Hepatocyte (in vitro differentiated cells): ENCODE results near the gene SDSL. TPM values are rescaled to one million over a fixed set of nuclear protein-coding genes. Genes with fewer than 3 reads are reported as not detected.

Experiments
- DNase-seq: peaks from one replicate; pipeline ENCODE4 v3.0.0-alpha.2; 2016; ENCODE audit warnings: low spot score
- H2AFZ ChIP-seq: fragments of 200-600 bp; sonication (generic); 2 replicates; pipeline ENCODE4 v1.6.0; 2016; ENCODE audit warnings: antibody characterized with exemption, mild to moderate bottlenecking
- H3K27ac ChIP-seq: fragments of 200-600 bp; sonication (generic); 2 replicates; pipeline ENCODE4 v1.5.1; 2016; ENCODE audit warnings: mild to moderate bottlenecking
- H3K27me3 ChIP-seq: fragments of 200-600 bp; sonication (generic); 2 replicates; pipeline ENCODE4 v1.6.1; 2016
- H3K36me3 ChIP-seq: fragments of 200-600 bp; sonication (generic); replicated peaks from 2 replicates; pipeline ENCODE4 v1.5.1; 2016; ENCODE audit warnings: low read depth; ENCODE audit not compliant: insufficient read depth
- H3K4me1 ChIP-seq: fragments of 200-600 bp; sonication (generic); 2 replicates; pipeline ENCODE4 v1.5.1; 2016; ENCODE audit warnings: mild to moderate bottlenecking, moderate library complexity; ENCODE audit not compliant: insufficient read depth
- H3K4me2 ChIP-seq: fragments of 200-600 bp; sonication (generic); 2 replicates; pipeline ENCODE4 v1.6.0; 2016
- H3K4me3 ChIP-seq: fragments of 200-600 bp; sonication (generic); 2 replicates; pipeline ENCODE4 v1.5.1; 2016; ENCODE audit warnings: mild to moderate bottlenecking
- H3K79me2 ChIP-seq: fragments of 200-600 bp; sonication (generic); 2 replicates; pipeline ENCODE4 v1.6.0; 2017; ENCODE audit warnings: mild to moderate bottlenecking
- H3K9me2 ChIP-seq: fragments of 200-600 bp; sonication (generic); replicated peaks from 2 replicates; pipeline ENCODE4 v1.6.0; 2017; ENCODE audit warnings: mild to moderate bottlenecking; ENCODE audit not compliant: insufficient read depth
- H3K9me3 ChIP-seq: fragments of 200-600 bp; sonication (generic); 2 replicates; pipeline ENCODE4 v1.5.1; 2016; ENCODE audit warnings: low read depth, mild to moderate bottlenecking
- H4K20me1 ChIP-seq: fragments of 200-600 bp; sonication (generic); 2 replicates; pipeline ENCODE4 v1.6.0; 2016; ENCODE audit warnings: mild to moderate bottlenecking; ENCODE audit not compliant: insufficient read depth, poor library complexity, severe bottlenecking
- EZH2 ChIP-seq: fragments of 200-600 bp; sonication (generic); IDR thresholded peaks from 2 replicates; pipeline ENCODE4 v1.6.1; 2016; ENCODE audit warnings: antibody characterized with exemption, mild to moderate bottlenecking, borderline replicate concordance
- EZH2phosphoT487 ChIP-seq: fragments of 200-600 bp; sonication (generic); IDR thresholded peaks from one replicate; pipeline ENCODE4 v1.6.1; 2018; ENCODE audit warnings: antibody characterized with exemption, mild to moderate bottlenecking, low read depth, moderate library complexity; ENCODE audit not compliant: unreplicated experiment, severe bottlenecking
- WGBS: methylation state at CpG from one replicate; pipeline ENCODE4 v1.1.6; 2016; ENCODE audit warnings: low lambda C conversion rate; ENCODE audit errors: missing lambda C conversion rate; 5-methylcytosine and 5-hydroxymethylcytosine counted together
- polyA plus RNA-seq: library from polyadenylated mRNA; unstranded; fragments of >200 nt; fragmentation: Nextera tagmentation; extraction: Ambion mirVana; gene quantifications from 2 replicates; pipeline ENCODE4 v1.2.1, GENCODE V29; 2016
- total RNA-seq: library from RNA; depleted of rRNA; stranded (reverse); fragments of >200 nt; gene quantifications from 2 replicates; pipeline ENCODE4 v1.2.3, GENCODE V29; 2014
- TF ChIP-seq, protein P1 (sequence below): fragments of 200-600 bp; sonication (generic); IDR thresholded peaks from 2 replicates; pipeline ENCODE4 v1.5.1; 2016; ENCODE audit warnings: antibody characterized with exemption, mild to moderate bottlenecking; ENCODE audit not compliant: poor library complexity

Gene SDSL, protein sequence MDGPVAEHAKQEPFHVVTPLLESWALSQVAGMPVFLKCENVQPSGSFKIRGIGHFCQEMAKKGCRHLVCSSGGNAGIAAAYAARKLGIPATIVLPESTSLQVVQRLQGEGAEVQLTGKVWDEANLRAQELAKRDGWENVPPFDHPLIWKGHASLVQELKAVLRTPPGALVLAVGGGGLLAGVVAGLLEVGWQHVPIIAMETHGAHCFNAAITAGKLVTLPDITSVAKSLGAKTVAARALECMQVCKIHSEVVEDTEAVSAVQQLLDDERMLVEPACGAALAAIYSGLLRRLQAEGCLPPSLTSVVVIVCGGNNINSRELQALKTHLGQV
- 10.3 and 13.8 TPM in 2 replicates for total RNA-seq
- polyA plus RNA-seq = 24.7 and 26.7 TPM in 2 replicates

GRCh38 chr12:113422030-113422885 is at the start of gene SDSL:
Gene SDSL, plus strand, starts transcription at chr12:113422380. Its CDS starts 5,603 bp downstream, at chr12:113427983.
- Histone ChIP-seq H4K20me1 (no peaks in the 10 kb centered on the region), H3K9me2 (no peaks in the 10 kb centered on the region), H3K36me3 (no peaks in the 10 kb centered on the region), H3K4me3 (peak within 1 kb of the TSS; percentile 23), H3K79me2 (peaks cover 3% of the 10 kb centered on the region), H3K27me3 (no peaks in the 10 kb centered on the region), H3K4me1 (peaks cover 10% of the 10 kb centered on the region), H2AFZ (peak within 1 kb of the TSS; percentile 16), H3K27ac (peak within 1 kb of the TSS; percentile 85), H3K4me2 (peak within 1 kb of the TSS; percentile 75), H3K9me3 (no peaks in the 10 kb centered on the region)
- TF ChIP-seq, protein P1, sequence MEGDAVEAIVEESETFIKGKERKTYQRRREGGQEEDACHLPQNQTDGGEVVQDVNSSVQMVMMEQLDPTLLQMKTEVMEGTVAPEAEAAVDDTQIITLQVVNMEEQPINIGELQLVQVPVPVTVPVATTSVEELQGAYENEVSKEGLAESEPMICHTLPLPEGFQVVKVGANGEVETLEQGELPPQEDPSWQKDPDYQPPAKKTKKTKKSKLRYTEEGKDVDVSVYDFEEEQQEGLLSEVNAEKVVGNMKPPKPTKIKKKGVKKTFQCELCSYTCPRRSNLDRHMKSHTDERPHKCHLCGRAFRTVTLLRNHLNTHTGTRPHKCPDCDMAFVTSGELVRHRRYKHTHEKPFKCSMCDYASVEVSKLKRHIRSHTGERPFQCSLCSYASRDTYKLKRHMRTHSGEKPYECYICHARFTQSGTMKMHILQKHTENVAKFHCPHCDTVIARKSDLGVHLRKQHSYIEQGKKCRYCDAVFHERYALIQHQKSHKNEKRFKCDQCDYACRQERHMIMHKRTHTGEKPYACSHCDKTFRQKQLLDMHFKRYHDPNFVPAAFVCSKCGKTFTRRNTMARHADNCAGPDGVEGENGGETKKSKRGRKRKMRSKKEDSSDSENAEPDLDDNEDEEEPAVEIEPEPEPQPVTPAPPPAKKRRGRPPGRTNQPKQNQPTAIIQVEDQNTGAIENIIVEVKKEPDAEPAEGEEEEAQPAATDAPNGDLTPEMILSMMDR = no peak
- TF ChIP-seq EZH2 (no peak), EZH2phosphoT487 (no peak)
- 31% methylated on average over 13 of the region's 13 CpGs for WGBS
- peak; percentile 88 for DNase-seq

DNA sequence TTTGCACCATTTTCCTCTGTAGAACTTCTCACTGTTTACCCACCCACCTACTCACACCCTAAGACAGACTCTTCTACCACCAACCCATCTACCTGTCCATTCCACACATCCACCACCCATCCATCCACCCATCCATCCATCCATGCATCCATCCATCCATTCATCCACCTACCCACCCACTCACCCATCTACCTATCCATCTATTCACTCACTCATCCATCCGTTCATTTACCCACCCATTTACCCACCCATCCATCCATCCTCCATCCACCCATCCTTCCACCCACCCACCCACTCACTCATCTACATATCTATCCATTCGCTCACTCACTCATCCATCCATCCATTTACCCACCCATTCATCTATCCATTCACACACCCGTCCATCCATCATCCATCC is 48.7 kb upstream of the SDSL start:
- no peak overlapping the region for H3K27ac ChIP-seq
- 100% methylated on average over 1 of the region's 3 CpGs for WGBS

DNA sequence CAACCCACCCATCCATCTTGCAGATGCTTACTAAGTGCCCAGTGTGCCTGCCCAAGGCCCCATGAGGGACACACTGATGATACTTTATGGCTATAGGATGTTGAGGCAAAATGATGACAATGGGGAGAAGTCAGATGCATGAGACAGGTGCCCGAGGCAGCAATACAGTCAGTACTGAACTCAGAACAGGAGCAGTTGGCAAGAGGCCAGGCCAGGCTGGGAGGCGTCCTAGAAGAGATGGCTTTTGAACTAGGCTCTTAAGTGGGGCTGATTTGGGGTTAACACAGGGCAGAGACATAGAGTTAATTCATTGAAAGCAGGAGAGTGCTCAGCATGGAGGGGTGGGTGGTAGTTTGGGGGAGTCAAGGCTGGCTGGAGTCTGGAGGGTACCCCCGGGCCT is 48.2 kb upstream of the SDSL start:
- Histone ChIP-seq H3K9me3 (no peaks in the 10 kb centered on the region), H3K27ac (no peak overlapping the region), H3K4me2 (no peak overlapping the region), H3K36me3 (no peaks in the 10 kb centered on the region), H3K4me1 (no peaks in the 10 kb centered on the region), H3K79me2 (no peaks in the 10 kb centered on the region), H2AFZ (no peak overlapping the region), H3K27me3 (no peaks in the 10 kb centered on the region), H3K9me2 (no peaks in the 10 kb centered on the region), H3K4me3 (no peak overlapping the region), H4K20me1 (no peaks in the 10 kb centered on the region)
- TF ChIP-seq EZH2phosphoT487 (no peak), EZH2 (no peak)
- TF ChIP-seq, protein P1 = no peak
- DNase-seq = no peak
- 84% methylated on average over 3 of the region's 3 CpGs for WGBS

More for the DNA sequence above, 48.7 kb upstream of the SDSL start:
- Histone ChIP-seq H3K9me3 (no peaks in the 10 kb centered on the region), H2AFZ (no peak overlapping the region), H3K9me2 (no peaks in the 10 kb centered on the region), H3K4me1 (no peaks in the 10 kb centered on the region), H3K4me2 (no peak overlapping the region), H3K36me3 (no peaks in the 10 kb centered on the region), H3K79me2 (no peaks in the 10 kb centered on the region), H3K4me3 (no peak overlapping the region), H3K27me3 (no peaks in the 10 kb centered on the region), H4K20me1 (no peaks in the 10 kb centered on the region)
- TF ChIP-seq EZH2 (no peak), EZH2phosphoT487 (no peak)
- TF ChIP-seq, protein P1 = no peak
- DNase-seq = no peak
